ENCODE results near the gene GALNT1. TPM values are rescaled to one million over a fixed set of nuclear protein-coding genes. Genes with fewer than 3 reads are reported as not detected.

The GALNT1 gene
- total RNA-seq, 1 experiment from 2014 or later: 77.9 TPM

DNA sequence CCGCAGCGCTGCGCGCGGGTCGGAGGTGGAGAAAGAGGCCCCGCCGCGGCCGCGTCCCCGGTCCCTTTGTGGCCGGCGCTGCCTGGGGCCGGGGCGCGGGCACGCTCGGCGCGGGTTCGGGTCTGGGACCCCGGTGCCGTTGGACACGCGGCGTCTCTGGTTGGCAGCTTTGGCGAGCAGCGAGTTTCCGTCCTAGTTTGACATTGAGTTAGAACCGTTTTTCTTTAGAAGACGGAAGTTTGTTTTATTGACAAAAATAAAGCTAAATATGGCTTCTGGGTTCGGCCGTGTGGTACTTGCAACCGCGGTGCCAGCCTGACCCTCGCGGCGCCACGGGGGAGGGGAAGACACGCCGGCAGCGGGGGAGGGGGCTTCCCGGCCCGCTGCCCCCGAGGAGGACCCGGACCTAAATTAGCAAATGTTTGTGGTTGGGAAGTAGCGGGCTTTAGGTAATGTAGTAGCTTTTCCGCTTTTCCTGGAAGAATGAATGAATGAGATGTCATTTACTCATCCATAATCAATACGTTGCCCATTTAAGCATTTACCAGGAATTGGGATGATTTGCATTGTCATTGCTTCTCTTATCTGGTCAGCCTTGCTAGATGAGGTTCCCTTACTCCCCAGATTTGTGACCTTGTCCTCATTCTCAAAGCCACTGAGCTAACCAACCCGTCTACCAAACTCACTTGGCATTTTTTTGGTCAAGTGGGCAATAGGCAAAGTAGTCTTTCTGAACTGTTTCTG, 530 bp downstream of the GALNT1 start:
- H3K27me3 ChIP-seq (ENCODE audit: insufficient read depth, low read length): no peaks in the 10 kb centered on the region
- H2BK20ac ChIP-seq (ENCODE audit: low read depth, low read length, poor library complexity, severe bottlenecking): no peak overlapping the region
- no peak overlapping the region for H2AK5ac ChIP-seq (ENCODE audit: insufficient read length, low read length)
- peaks cover 22 to 31% (median 30%) of the 10 kb centered on the region in 3 experiments for H3K36me3 Mint-ChIP-seq (ENCODE audit: insufficient read depth in 1 of 3, low read depth in 3 of 3)
- H3K4me2 ChIP-seq (ENCODE audit: insufficient read depth, insufficient read length, low read length): peak overlapping the region; percentile 95
- peaks cover 11 to 15% of the 10 kb centered on the region in 2 experiments for H3K4me1 Mint-ChIP-seq
- H2BK15ac ChIP-seq (ENCODE audit: low read depth, low read length): no peak overlapping the region
- H4K5ac ChIP-seq (ENCODE audit: insufficient read length, low read depth, low read length): no peak overlapping the region
- H4K8ac ChIP-seq (replicated peaks; ENCODE audit: insufficient read length, low read depth, low read length): no peak overlapping the region
- no peak overlapping the region for H2BK12ac ChIP-seq (ENCODE audit: insufficient read length, low read depth, low read length)
- H3T11ph ChIP-seq (ENCODE audit: low read length): no peak overlapping the region
- H3K79me1 ChIP-seq (ENCODE audit: insufficient read depth, low read depth, low read length, poor library complexity, severe bottlenecking): peaks cover 9% of the 10 kb centered on the region
- no peak overlapping the region for H2AFZ ChIP-seq (ENCODE audit: low read length)
- peaks cover 25% of the 10 kb centered on the region; the same call in 1 of the 2 replicates for H3K79me2 ChIP-seq (ENCODE audit: insufficient read depth, low read length)
- H3K27ac Mint-ChIP-seq: peak overlapping the region in 1 of 3 experiments; percentile 86; a peak in 2 of 7 replicates
- H3K56ac ChIP-seq (ENCODE audit: insufficient read length, low read depth, low read length): no peak overlapping the region
- no peak overlapping the region for H4K91ac ChIP-seq (ENCODE audit: insufficient read length, low read depth, low read length)
- no peak overlapping the region for H2BK120ac ChIP-seq (ENCODE audit: low read depth, low read length, poor library complexity, severe bottlenecking)
- no peak for DNase-seq
- peak overlapping the region; percentile 65 for H3K9ac ChIP-seq (ENCODE audit: extremely low read depth, insufficient read length, low read length)
- no peak overlapping the region for H2BK5ac ChIP-seq (ENCODE audit: insufficient read length, low read length)
- peaks cover 7% of the 10 kb centered on the region for H3K9me3 ChIP-seq (ENCODE audit: control insufficient read depth, low read depth, low read length)
- H4K20me1 ChIP-seq (ENCODE audit: control insufficient read depth, insufficient read depth, insufficient read length): no peaks in the 10 kb centered on the region
- peaks cover 9% of the 10 kb centered on the region for H3K23me2 ChIP-seq (ENCODE audit: insufficient read length, low read depth, low read length, poor library complexity, severe bottlenecking)
- no peak overlapping the region for H3K27ac ChIP-seq (ENCODE audit: insufficient read length, low read depth, low read length)
- H3K9me3 Mint-ChIP-seq: peaks cover 24 to 32% of the 10 kb centered on the region in 2 experiments
- H3K4me1 ChIP-seq (ENCODE audit: insufficient read depth, low read length): no peaks in the 10 kb centered on the region; the same call in none of the 2 replicates
- H3K18ac ChIP-seq (ENCODE audit: insufficient read length, low read depth, low read length): peak overlapping the region; percentile 80
- H3K27me3 Mint-ChIP-seq (ENCODE audit: low read depth): peaks cover 26% of the 10 kb centered on the region
- TF ChIP-seq CTCF (conservative IDR thresholded peaks at IDR 0.05): no peak
- H3K4me3 Mint-ChIP-seq: peak overlapping the region; percentile 63 to 85
- H3K14ac ChIP-seq (ENCODE audit: insufficient read depth, low read length): peak overlapping the region; percentile 94
- no peak overlapping the region for H3K4ac ChIP-seq (ENCODE audit: low read depth, low read length)
- WGBS (ENCODE audit: extremely low coverage, insufficient read length, low lambda C conversion rate): no CpG with 5 or more reads among the region's 51 CpGs
- H3K23ac ChIP-seq (ENCODE audit: insufficient read length, low read depth, low read length): no peak overlapping the region
